Measurements from ENCODE around the gene RNGTT.
"Not testable (repeated sequence)": the region's sequence is repeated elsewhere in the genome, so short reads cannot be mapped to it uniquely, and the experiment has no call there.

RNGTT gene

DNA sequence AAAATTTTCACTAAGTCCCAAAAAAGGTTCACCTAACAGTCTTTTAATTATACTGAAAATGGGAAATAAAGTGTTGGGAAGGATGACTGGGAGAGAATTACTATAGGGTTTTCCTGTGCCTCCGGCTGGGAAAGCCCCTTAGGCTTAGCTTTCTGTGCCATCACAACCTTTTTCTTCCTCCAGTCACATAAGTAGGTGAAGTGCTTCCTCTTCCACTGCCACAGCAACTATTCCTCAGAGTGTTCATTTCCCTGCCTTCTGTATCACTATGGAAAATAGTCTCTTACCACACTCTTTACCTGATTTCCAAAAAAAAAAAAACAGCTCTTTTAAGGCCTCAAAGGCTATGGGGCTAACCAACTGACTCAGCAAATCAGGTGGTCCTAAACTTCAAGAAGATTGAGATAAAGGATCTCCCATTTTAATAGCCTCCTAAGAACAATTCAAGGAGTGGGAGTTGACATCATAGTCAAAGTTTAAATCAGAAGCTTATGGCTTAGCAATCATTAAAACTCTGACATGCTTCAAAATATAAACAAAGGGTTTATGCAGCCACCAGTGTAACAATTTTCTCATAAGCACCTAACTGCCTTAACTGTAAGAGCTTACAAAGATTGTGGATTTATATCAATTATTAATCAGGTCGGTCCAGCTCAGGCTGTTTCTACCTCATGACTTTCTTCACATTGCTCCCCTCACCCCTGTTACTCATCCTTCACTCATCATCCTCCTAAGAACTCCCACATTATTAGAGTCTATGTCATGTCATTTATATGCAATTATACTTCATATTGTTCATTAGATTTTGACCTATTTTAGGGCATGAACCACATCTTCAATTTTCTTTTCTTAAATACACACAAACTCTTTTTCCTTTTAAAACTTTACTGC, 95.3 kb downstream of the RNGTT start:
- no peak for DNase-seq (ENCODE audit: low spot score)

DNA sequence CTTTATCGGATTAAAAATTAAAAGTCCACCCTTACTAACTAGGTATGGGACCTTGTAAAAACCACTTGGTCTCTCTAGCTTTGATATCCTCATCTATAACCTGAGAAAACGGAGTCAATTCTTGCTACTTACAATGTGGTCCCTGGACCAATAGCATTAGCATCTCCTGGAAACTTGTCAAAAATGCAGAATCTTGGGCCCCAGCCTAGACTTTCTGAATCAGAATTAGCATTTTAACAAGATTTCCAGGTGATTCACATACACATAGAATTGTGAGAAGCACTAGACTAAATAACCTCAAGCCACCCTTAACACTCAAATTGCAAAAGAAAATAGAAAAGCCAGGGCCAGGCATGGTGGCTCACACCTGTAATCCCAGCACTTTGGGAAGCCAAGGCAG, 96.6 kb downstream of the RNGTT start:
- DNase-seq (ENCODE audit: low spot score): no peak

- DNase-seq (ENCODE audit: low spot score): no peak
Observed at GRCh38 chr6:88865275-88865674, 98.1 kb downstream of the RNGTT start.

DNA sequence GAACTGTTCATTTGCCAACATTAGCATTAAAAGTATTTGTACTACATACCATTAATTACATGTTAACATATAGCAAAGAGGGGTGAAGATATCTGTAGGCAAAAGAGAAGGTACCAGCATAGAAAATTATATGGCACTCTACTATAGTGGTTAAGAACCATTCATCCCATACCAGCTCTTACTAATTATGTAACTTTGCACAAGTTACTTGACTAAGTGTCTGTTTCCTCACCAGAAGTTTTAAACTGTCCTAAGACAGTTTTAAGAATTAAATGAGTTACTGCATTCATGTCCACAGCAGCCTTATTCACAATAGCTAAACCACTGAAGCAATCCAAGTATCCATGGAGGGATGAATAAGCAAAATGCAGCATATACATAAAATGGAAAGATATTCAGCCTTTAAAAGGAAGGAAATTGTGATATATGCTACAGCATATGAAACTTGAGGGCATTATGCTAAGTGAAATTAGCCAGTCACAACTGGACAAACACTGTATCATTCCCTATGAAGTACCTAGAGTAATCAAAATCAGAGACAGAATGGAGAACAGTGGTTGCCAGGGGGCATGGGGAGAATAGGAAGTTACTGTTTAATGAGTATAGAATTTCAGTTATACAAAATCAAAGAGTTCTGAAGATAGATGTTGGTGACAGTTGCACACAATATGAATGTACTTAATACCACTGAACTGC, 98.9 kb downstream of the RNGTT start:
- DNase-seq (ENCODE audit: low spot score): no peak

DNA sequence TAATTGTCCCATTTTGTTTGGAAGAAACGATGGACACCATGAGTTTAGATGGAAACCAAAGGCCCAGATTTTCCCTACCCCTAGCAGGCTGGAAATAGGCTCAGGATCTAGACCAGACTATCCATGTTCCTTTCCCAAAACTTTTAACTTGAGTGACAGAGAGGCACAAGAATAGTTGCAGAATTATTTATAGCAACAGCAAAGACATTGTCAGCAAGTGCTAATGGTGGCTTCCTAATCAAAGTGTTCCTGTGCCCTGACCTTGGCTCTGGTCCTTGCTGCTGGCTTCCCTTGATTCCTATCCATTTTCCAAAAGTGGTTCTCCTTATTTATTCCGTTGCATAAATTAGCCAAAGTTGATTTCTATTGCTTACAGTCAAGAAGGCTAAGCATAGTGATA, 103.1 kb downstream of the RNGTT start:
- DNase-seq (ENCODE audit: low spot score): no peak

DNA sequence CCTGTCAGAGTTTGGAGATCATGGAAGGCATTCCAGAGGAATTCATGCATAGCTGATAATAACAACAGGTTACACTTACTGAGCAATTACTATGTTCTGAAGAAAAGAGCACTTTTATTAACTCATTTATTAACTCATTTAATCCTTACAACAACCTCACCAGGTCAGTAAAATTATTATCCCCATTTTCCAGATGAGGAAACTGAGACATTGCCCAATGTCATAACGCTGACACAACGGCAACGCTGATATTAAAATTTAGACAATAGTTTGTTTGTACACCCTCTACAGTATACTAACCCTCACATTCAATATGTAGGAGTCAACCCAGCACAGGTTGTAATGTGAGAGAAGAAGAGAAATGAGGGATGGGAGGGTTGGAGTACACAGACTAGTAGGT, 105.0 kb downstream of the RNGTT start:
- no peak for DNase-seq (ENCODE audit: low spot score)

- no peak for DNase-seq (ENCODE audit: low spot score)
Observed at GRCh38 chr6:88856566-88856965, 106.9 kb downstream of the RNGTT start.

- DNase-seq (ENCODE audit: low spot score): no peak
Observed at GRCh38 chr6:88855541-88856147, 107.8 kb downstream of the RNGTT start.

DNA sequence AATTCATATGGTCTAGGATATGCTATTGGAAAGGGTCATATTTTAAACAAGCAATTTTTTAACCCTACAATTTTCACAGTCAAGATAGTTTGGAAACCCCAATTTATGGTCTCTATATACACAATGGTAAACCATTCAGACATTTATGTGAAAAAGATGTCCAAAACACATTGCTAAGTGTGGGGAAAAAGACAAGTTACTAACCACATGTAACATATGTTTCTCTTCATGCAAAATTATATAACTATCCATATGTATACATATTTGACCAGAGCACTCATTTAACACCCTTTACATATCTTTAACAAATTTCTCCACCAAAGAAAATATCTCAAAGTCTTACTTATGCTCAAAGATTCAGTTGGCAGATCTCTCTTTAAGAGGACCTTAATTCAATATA, 110.6 kb downstream of the RNGTT start:
- no peak for DNase-seq (ENCODE audit: low spot score)

GRCh38 chr6:88852000-88852399, 111.4 kb downstream of the RNGTT start:
- no peak for DNase-seq (ENCODE audit: low spot score)

GRCh38 chr6:88848870-88849269, 114.5 kb downstream of the RNGTT start:
- peak; percentile 28 for DNase-seq (ENCODE audit: low spot score)

DNA sequence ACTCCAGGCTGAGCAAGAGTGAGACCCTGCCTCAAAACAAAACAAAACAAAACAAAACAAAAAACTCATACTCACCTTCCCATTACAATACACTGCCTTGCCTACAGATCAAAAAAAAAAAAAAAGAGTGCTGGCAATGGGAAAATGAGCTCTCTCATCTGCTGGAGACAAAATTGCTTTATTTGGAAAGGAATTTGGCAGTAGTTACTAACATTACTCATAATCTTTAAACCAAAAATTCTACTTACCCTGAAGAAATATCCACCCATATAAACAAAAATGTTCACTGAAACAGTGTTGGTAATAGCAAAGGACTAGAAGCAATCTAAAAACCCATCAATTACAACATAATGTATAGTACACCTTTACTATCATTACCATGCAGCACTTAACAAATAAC, 120.4 kb downstream of the RNGTT start:
- DNase-seq (ENCODE audit: low spot score): no peak

DNA sequence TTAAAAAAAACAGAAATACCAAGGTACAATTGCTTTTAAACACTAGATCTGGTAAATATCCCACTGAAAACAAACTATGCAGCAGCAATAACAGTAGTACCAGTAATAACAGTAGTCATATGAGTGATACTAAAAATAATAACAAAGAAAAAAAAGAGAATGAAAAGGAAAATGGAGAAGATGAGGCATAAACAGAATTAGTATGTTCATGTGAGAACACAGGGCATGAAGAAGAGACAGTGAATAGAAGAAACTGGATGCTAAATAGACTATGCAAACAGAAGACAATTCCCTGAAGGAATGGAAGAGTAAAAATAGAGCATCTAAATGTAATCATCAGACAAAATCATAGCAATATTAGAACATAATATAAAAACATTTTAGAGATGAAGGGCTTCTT, 121.1 kb downstream of the RNGTT start:
- DNase-seq (ENCODE audit: low spot score): no peak

DNA sequence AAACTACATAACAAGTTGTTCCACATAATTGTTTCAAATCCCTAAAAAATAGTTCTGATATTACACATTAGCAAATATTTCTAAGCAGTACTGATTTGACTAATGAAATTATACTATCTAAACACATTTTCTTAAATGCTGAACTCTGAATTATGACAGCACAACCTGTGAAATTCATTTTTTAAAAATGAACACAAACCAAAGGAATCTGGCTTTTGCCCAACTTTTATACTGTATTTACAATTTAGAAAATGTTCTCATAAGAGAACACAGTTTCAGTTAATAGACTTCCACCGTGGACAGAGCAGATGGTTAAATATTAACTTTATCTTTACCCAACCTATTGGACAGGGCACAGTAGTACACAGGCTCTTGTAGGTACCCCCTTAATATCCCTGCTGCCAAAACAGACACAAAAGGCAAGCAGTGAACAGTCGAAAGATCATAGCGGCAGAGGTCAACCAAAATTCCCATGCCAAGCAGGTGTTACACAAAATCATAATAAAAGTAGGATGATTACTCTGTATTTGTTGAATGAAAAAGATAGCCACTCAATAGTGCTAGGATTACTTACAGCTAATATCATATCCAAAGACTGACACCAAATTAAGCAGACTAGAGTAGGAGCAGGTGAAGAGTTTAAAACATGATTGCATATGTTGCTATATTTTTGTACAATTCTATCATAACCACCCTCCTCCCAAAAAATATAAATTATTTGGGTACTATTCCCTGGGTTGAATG, 122.5 kb downstream of the RNGTT start:
- DNase-seq (ENCODE audit: low spot score): no peak

DNA sequence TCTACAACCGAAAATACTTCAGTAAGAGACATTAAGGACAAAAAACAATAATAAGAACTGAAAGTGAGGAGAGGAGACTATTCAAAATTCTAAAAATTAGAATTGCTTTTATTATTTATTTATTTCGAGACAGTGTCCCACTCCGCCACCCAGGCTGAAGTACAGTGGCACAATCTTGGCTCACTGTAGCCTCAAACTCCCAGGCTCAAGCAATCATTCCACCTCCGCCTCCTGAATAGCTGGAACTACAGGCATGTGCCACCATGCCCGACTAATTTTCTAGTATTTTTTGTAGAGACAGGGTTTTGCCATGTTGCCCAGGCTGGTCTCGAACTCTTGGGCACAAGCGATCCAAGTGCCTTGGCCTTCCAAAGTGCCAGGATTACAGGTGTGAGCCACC, 123.1 kb downstream of the RNGTT start:
- no peak for DNase-seq (ENCODE audit: low spot score)

GRCh38 chr6:88839280-88839679, 124.1 kb downstream of the RNGTT start:
- no peak for DNase-seq (ENCODE audit: low spot score)

GRCh38 chr6:88835210-88835609, 128.2 kb downstream of the RNGTT start:
- DNase-seq (ENCODE audit: low spot score): no peak

DNA sequence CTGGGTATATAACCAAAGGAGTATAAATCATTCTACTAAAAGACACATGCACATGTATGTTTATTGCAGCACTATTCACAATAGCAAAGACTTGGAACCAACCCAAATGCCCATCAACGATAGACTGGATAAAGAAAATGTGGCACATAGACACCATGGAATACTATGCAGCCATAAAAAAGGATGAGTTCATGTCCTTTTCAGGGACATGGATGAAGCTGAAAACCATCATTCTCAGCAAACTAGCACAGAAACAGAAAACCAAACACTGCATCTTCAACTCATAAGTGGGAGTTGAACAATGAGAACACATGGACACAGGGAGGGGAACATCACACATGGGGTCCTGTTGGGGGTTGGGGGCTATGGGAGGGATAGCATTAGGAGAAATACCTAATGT, 130.3 kb downstream of the RNGTT start:
- not testable (repeated sequence) for DNase-seq (ENCODE audit: low spot score)

GRCh38 chr6:88827599-88827998, 135.8 kb downstream of the RNGTT start:
- not testable (repeated sequence) for DNase-seq (ENCODE audit: low spot score)

GRCh38 chr6:88825856-88826255, 137.6 kb downstream of the RNGTT start:
- no peak for DNase-seq (ENCODE audit: low spot score)

DNA sequence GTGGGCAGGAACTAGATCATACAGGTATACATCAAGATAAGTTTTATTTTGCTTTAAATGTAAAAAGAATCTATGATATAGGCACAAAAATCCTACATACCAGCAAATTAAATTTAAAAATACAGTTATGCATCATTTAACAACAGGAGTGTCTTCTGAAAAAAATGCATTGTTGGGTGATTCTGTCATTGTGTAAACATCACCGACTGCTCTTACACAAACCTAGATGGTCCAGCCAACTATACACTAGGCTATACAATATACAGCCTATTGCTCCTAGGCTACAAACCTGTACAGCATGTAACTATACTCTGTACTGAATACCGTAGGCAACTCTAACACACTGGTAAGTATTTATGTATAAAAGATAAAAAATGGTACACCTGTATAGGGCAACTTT, 139.4 kb downstream of the RNGTT start:
- no peak for DNase-seq (ENCODE audit: low spot score)

- no peak for DNase-seq (ENCODE audit: low spot score)
Observed at GRCh38 chr6:88815491-88815890, 147.9 kb downstream of the RNGTT start.
